SIG-M5 treated with dmso at 0.1 percent for 504 hours (cell line): ENCODE results near the gene KHDC1L.
"Not testable (repeated sequence)": the region's sequence is repeated elsewhere in the genome, so short reads cannot be mapped to it uniquely, and the experiment has no call there.

ENCODE experiments used
- DNase-seq: peaks from one replicate; lab custom pipeline; 2025; ENCODE audit not compliant: unreplicated experiment; lab: John Stamatoyannopoulos, UW

Gene KHDC1L, protein sequence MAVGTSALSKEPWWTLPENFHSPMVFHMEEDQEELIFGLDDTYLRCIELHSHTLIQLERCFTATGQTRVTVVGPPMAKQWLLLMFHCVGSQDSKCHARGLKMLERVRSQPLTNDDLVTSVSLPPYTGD

DNA sequence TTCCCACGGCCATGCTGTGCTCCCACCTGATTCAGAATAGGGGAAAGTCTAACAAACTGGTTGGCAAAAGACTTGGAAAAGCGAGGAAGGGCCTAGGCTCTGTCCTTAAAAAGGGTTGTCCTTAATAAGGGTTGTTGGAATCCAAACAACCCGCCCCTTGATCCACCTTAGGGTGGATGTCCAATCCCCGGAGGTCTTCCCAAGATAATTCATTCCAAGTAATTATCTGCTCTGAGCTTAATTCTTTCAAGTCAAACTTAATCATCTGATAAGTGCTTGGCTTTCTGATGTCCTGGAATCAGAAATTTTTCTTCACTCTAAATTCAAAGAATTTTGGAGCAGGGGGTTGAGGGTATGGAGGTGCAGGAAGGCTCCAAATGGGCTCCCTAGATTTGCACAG, at the start of gene KHDC1L:
Gene KHDC1L (minus strand): TSS at position 101 of the 400 bp plus-strand sequence. CDS start 88 bp downstream, at position 13.
- no peak for DNase-seq

DNA sequence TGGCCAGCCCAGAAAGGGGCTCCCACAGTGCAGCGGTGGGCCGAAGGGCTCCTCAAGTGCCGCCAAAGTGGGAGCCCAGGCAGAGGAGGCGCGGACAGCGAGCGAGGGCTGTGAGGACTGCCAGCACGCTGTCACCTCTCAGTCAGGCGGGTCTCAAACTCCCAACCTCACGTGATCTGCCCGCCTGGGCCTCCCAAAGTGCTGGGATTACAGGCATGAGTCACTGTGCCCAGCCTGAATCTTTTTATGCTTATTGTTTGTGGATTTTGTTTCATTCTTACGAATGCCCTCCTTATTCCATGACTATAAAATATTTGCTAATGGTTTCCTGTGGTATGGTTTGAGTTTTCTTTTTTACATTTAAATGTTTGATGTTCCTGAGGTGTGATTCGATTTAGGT, 44.0 kb upstream of the KHDC1L start:
- not testable (repeated sequence) for DNase-seq

DNA sequence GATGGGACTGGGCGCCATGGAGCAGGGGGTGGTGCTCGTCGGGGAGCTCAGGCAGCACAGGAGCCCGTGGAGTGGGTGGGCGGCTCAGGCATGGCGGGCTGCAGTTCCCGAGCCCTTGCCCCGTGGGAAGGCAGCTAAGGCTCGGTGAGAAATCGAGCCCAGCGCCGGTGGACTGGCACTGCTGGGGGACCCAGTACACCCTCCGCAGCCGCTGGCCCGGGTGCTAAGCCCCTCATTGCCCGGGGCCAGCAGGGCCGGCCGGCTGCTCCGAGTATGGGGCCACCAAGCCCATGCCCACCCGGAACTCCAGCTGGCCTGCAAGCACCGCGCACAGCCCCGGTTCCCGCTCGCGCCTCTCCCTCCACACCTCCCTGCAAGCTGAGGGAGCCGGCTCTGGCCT, 43.6 kb upstream of the KHDC1L start:
- DNase-seq = not testable (repeated sequence)

DNA sequence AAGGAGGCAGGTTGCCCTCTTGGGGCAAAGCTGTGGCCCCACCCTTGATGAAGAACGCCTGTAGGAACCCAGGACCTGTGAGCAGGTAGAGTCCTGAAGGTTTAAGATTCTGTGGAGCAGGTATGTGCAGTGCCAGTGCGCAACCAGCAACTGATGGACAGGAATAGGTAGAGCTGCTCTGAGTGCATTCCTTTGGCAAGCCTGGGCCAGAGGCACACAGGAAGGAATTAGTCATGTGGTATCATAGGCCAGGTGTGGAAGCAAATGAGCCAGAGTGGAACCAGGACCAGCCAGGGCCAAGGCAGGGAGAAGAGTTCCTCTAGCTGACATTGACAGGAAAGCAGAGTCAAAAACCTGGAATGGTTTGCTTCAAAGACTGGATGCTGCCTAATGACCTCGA, 39.1 kb upstream of the KHDC1L start:
- no peak for DNase-seq

DNA sequence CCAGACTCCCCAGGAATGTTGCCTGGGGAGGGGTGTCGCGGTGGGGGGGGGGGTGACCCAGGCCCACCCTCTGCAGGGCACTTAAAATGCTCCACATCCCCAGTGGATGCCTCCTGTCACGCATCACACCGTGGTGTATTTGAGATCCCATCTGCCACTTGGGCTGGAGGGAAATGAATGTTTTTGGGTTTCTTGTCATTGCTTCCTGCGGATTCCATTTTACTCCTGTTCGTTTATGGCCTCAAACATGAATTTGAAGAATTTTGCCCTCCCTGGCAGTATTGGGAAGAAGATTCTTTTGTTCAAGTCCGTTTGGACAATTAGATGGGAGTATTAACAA, 38.2 kb upstream of the KHDC1L start:
- no peak for DNase-seq

DNA sequence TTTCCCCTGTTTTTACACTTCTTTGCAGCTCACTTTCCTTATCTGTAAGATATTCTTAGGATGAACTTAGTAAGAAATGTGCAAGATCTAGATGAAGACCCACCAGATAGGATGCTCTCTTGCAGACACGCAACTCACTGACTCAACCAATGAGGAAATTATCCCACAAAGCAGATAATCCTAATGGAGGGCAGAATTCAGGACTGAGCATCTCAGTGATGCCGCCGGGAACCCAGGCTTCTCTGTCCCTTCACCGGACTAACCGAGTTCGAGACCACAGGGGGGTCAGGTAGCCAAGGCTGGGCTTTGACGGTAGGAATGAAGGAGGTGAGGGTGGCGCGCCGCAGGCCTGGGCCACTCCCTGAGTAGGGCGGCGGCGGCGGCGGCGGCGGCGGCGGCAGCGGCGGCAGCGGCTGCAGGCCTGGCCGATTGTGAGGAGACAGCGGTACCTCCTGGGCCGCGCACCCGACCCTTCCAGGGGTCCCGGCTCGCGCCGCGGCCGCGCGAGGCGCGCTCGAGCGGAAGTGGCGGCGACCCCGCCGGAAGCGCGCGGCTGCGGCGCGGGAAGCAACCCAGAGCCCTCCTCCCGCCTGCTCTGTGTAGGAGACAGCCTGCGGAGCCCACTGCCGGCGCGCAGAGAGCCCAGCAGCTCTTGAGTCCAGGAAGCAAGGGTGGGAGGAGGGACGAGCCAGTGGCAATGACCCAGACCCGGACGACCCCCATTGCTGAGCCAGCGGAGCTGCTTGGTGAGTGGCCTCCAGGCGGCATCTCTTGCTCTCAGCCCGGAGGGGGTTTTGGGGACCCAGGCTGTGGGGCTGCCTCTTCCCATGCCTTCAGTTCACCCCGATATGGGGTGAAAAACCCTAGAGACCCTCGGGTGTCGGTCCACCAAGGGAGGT, 37.6 kb upstream of the KHDC1L start, which contains the start of gene KHDC1:
Gene KHDC1 (minus strand): TSS at position 526 of the 899 bp plus-strand sequence. CDS start 20,679 bp downstream, outside the sequence.
- peak; percentile 32 for DNase-seq

DNA sequence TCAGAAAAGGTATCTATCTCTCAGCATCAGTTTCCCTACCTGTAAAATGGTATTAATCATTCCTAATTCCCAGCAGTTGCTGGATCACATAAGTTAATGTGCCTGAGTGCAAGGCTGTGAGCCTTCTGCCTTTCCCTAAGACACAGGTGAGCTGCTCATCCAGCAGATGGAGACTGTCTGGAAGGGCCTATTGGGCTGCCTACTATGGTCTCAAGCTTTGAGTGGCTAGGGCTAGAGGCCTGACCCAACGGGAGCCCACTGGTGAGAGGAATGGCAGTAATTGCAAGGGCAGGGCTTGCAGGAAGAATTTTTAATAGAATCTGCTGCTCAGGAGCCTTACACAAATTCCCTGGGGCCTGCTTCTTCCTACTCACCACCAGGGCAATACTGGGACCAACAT, 33.4 kb upstream of the KHDC1L start:
- no peak for DNase-seq

DNA sequence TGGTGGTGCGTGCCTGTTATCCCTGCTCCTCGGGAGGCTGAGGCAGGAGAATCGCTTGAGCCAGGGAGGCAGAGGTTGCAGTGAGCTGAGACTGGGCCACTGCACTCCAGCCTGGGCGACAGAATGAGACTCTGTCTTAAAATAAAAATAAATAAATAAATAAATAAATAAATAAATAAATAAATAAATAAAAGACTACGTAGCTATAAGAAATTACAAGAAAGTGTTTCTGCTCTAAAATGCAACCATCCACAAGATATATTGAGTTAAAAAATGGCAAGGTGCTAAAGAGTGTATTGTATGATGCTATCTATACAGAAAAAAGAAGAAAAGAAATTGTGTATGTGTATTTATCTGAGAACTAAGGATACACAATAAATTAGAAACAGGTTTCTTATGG, 29.0 kb upstream of the KHDC1L start:
- not testable (repeated sequence) for DNase-seq

DNA sequence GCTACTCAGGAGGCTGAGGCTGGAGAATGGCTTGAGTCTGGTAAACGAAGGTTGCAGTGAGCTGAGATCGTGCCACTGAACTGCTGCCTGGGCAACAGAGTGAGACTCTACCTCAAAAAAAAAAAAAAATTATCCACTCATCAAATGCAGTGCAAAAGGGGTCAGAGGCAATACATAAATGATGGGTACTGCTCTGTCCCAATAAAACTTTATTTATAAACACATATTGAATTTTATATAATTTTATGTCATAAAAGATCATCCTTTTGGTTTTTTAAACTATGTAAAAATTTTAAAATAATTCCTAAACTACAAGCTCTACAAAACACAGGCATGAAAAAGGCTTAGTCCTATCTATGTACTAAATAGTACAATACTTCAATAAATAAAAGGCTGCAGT, 27.4 kb upstream of the KHDC1L start:
- DNase-seq = no peak

DNA sequence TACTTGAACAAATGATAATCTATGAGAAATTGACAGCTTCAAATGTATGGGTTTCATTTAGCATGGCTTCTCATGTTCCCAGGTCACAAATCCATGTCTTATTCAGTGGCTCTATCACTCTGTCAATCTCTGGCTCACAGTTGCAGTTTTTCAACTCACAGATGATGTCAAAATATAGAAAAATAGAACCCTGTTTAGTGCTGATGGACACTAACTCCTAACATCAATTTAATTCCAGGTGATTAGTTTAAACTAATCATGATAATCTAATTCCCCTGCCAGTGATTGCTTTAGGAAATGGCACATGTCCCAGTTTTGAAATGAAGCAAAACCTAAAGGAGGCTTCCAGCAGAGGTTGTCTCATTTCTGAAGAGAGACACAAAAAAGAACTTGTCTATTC, 24.7 kb upstream of the KHDC1L start:
- no peak for DNase-seq

DNA sequence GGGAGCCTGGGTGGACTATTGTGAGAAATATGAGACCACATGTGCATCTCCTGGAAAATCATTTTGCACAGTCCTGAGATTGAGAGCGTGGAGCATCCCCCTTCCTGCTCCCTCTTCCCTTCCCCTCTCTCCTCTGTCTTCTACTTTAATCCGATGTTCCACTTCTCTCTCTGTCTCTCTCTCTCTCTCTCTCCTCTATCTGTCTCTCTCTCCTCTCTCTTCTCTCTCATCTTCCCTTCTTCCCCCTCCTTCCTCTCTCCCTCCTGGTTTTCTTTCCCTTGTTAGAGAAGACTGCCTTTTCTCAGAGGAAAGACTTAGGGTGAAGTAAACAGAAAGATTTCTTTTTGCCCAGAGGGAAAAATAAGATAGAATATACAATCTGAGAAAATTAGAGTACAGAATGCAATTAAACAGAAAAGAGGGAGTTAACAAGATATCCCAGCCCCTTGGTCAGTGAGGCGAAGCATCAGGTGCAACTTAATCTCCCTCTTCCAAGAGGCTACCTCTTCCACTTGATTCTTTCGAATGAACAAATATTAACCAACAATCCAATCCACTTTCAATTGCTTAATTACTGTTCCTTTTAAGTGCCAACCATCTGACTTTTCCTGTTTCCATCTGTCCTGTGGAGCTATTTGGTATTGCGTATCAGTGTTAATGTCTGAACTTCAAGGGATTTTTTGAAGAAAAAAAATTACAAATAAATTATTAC, 23.1 kb upstream of the KHDC1L start:
- no peak for DNase-seq

DNA sequence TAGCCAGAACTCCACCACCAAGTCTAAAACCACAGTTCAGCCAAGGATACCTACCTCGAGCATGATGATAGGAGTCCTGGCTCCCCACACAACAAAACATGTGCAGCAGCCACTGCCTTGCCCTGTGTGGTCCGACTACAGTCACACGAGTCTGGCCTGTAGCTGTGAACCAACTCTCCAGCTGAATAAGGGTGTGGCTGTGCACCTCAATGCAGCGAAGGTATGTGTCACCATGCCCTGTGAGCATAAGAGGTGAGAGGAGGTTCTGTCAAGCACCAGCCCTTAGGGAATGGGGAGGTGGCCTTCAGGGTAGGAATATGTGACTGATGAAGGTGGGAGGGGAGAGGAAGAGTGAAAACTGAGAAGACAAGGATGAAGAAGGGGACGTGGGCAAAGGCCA, 16.7 kb upstream of the KHDC1L start:
- no peak for DNase-seq

DNA sequence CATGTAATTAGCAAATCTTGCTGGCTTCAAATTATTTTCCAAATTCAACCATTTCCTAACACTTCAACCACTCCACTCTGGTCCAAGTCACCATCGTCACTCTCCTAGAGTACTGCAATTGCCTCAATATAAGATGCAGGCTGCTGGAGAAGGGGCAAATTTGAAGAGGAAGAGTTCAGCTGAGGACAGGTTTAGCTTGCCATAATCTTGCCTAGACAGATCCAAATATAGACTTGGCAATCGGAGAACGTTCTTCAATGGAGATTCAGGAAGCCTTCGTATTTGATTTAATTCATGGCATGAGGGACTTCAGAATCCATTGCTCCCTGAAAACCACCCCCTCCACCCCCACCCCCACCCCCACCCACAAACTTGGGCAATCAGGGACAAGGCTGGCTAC, 15.4 kb upstream of the KHDC1L start:
- no peak for DNase-seq

DNA sequence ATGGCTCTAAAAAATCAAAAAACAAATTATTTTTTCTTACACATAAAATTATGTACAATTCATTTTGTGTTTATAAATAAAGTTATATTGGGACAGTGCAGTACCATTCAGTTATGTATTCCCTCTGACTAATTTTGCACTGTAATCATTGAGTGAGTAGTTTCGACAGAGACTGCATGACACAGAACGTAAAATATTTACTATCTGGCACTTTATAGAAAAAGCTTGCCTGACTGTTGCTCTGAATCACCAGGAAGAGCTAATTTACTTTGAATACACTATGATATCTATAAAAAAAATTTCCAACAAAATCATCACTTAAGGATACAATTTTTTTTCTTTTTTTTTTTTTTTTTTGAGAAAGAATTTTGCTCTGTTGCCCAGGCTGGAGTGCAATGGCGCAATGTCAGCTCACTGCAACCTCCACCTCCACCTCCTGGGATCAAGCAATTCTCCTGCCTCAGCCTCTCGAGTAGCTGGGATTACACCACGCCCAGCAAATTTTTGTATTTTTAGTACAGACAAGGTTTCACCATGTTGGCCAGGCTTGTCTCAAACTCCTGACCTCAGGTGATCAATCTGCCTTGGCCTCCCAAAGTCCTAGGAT, 11.0 kb upstream of the KHDC1L start:
- DNase-seq = no peak

DNA sequence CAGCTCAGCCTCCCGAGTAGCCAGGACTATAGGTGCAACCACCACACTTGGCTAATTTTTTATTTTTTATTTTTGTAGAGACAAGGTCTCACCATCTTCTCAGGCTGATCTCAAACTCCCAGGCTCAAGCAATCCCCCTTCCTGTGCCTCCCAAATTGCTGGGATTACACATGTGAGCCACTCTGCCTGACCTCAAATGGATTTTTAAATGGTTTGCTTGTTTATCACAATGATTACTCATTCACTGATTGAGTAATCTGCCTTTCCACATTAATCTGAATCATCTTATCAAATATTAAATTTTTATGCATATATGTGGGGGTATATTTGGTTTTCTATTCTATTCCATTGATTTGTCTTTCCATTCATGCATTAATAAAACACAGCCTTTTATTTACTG, 9.4 kb upstream of the KHDC1L start:
- no peak for DNase-seq

DNA sequence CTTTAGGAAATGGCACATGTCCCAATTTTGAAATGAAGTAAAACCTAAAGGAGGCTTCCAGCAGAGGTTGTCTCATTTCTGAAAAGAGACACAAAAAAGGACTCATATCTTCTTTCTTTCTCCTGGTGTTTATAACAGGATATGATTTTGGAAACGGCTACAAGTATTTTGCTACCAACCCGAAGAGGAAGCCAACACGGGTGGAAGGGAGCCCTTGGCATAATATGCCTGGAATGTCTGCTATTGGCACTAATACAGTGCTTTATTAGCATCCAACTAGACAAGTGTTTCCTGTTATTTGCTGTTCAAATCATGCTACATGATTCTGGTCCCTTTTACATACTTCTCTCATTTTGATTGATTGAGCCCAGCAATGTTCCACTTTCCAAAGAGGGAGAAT, 8.7 kb upstream of the KHDC1L start:
- DNase-seq = not testable (repeated sequence)

DNA sequence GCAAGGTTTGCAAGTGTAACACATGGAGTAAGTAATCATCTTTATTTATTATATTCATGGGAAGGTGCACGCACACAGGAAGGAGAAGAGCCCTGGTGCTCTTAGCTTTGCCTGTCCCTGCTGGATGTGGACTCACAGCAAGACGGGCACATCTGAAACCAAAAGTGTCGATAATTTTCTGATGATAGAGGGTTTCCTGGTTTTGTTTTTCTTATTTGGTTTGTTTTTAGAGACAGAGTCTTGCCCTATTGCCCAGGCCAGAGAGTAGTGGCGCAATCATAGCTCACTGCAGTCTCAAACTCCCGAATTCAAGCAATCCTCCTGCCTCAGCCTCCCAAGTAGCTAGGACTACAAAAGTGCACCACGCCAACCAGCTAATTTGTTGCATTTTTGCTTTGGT, 7.8 kb upstream of the KHDC1L start:
- DNase-seq = no peak

DNA sequence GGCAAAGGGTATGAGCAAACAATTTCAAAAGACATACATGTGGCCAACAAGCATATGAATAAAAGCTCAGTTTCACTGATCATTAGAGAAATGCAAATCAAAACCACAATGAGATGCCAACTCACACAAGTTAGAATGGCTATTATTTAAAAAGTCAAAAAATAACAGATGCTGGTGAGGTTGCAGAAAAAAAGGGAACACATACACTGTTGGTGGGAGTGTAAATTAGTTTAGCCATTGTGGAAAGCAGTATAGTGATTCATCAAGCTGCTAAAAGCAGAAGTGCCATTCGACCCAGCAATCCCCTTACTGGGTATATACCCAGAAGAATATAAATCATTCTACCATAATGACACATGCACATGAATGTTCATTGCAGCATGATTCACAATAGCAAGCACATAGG, 6.7 kb upstream of the KHDC1L start:
- peak; percentile 59 for DNase-seq

DNA sequence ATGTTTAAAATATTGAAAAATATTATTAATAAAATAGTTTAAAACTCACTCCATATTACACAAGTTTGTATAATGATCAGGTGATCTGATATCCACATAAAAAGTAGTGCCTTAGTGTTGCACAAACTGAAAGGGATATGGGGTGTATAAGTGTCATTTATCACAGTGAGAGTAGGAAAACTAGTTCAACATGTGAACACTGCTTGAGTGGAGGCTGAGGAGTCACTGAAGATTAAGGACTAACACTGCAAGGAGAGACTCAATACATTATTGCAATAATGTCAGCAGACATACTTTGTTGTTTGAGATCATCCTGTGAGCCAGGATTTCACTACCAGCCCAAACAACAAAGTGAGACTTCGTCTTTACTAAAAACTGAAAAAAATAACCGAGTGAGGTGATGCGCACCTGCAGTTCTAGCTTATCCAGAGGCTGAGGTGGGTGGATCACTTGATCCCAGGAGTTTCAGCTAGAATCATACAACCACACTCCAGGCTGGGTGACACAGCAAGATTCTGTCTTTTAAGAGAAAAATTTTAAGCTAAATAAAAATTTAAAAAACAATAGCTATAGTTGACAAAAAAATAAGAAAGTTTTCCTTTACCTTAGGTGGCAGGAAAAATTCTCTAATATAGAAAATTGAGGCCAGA, 2.4 kb upstream of the KHDC1L start:
- DNase-seq = no peak

DNA sequence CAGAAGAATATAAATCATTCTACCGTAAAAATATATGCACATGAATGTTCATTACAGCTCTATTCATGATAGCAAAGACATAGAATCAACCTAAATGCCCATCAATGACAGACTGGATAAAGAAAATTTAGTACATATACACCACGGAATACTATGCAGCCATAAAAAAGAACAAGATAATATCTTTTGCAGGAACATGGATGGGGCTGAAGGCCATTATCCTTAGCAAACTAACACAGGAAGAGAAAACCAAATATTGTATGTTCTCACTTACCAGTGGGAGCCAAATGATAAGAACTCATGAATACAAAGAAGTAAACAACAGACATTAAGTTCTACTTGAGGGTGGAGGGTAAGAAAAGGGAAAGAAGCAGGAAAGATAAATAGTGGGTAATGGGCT, 8.4 kb downstream of the KHDC1L start:
- no peak for DNase-seq

DNA sequence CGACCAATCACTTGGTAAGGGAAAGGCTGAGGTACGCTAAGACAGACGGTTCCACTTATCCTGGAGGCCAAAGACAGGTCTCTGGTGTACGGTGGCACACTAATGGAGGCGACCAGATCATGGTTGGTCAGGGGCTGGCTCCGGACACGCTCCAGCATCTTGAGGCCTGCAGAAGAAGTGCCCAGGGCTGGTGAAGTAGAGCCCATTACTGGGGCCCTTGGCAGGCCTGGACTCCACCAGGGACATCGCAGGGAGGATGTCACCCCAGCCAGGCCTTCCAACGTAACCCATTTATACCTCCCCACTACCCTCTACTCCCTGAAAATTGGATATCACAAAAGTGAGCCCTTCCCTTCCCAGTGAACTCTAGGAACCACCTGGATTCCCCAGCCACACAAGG, 16.2 kb downstream of the KHDC1L start:
- no peak for DNase-seq
